Peyer's patch (tissue), 4 donors: Measurements from ENCODE around the gene TMBIM6. TPM values are rescaled to one million over a fixed set of nuclear protein-coding genes. Genes with fewer than 3 reads are reported as not detected.

Experiments used
- DNase-seq, 3 donors: peaks; one replicate each; pipeline ENCODE4 v3.0.0-alpha.2; 2017 to 2019
- H3K27ac ChIP-seq, 4 donors: fragments of 200-600 bp; sonication (generic); one replicate each; pipeline ENCODE4 v1.5.1; 2016 to 2019
- H3K27me3 ChIP-seq, 2 donors: fragments of 200-600 bp; sonication (generic); one replicate each; pipeline ENCODE4 v1.5.1; 2019
- H3K36me3 ChIP-seq, 3 donors: fragments of 200-600 bp; sonication (generic); one replicate each; pipeline ENCODE4 v1.5.1; 2016 to 2019
- H3K4me1 ChIP-seq, 4 donors: fragments of 200-600 bp; sonication (generic); one replicate each; pipeline ENCODE4 v1.5.1; 2016 to 2019
- H3K4me3 ChIP-seq, 4 donors: fragments of 200-600 bp; sonication (generic); 1 replicate in 3 of 4; 2 replicates in 1 of 4; pipeline ENCODE4 v1.5.1; 2016 to 2019; ENCODE audit warnings: mild to moderate bottlenecking in 1 of 4
- H3K9me3 ChIP-seq, 4 donors: fragments of 200-600 bp; sonication (generic); one replicate each; pipeline ENCODE4 v1.5.1; 2016 to 2019; ENCODE audit warnings: mild to moderate bottlenecking in 1 of 4
- POLR2A ChIP-seq, 2 donors: fragments of 450-650 bp; IDR thresholded peaks; one replicate each; pipeline ENCODE4 v1.5.1; 2017; ENCODE audit warnings: antibody characterized with exemption in 2 of 2, mild to moderate bottlenecking in 2 of 2, moderate library complexity in 2 of 2
- total RNA-seq, 4 donors: library from RNA; depleted of rRNA; stranded (reverse); fragments of >200 nt; gene quantifications; one replicate each; pipeline ENCODE4 v1.1.0, GENCODE V29; 2016
- TF ChIP-seq, protein P1 (sequence below), 6 experiments: fragments of 450-650 bp in 4 of 6; fragments of 200-600 bp in 2 of 6; sonication (generic) in 1 of 6; IDR thresholded peaks; one replicate each; pipeline ENCODE4 v1.5.1; 2017 to 2019; ENCODE audit warnings: antibody characterized with exemption in 6 of 6, mild to moderate bottlenecking in 3 of 6, moderate library complexity in 1 of 6

Gene TMBIM6
- total RNA-seq, 4 donors from 2014 or later: 104 to 1,479 (median 689) TPM

DNA sequence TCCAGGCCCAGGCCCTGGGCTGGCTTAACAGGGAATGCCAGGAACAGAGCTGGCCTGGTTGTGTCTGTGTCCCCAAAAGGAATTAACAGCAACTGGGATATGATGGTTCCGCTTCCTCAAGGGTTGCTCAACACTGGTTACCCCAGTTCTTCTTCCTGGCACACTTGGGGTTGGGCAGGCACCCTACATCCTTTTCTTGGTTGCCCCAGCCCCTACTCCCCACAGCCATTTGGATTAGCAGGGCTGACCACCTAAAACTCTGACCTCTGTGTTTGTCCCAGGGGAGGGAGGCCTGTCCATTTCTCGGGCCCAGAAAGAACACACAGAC lies 56.1 kb downstream of the TMBIM6 start:
- H3K36me3 ChIP-seq: peaks cover 0 to 35% (median 0%) of the 10 kb centered on the region in 3 donors

GRCh38 chr12:49798248-49798647 lies 56.9 kb downstream of the TMBIM6 start:
- H3K4me1 ChIP-seq: no peaks in the 10 kb centered on the region
- no peaks in the 10 kb centered on the region for H3K9me3 ChIP-seq
- H3K27me3 ChIP-seq: no peaks in the 10 kb centered on the region
- no peak overlapping the region for H3K27ac ChIP-seq
- H3K36me3 ChIP-seq: peaks cover 0 to 42% (median 0%) of the 10 kb centered on the region in 3 donors
- DNase-seq: no peak
- no peak overlapping the region for H3K4me3 ChIP-seq
- no peak for TF ChIP-seq POLR2A (IDR thresholded peaks at IDR 0.05)

More for the DNA sequence above, 56.1 kb downstream of the TMBIM6 start:
- Histone ChIP-seq H3K9me3 (no peaks in the 10 kb centered on the region), H3K4me3 (no peak overlapping the region), H3K4me1 (no peaks in the 10 kb centered on the region), H3K27ac (no peak overlapping the region), H3K27me3 (no peaks in the 10 kb centered on the region)
- no peak for DNase-seq
- TF ChIP-seq, protein P1, sequence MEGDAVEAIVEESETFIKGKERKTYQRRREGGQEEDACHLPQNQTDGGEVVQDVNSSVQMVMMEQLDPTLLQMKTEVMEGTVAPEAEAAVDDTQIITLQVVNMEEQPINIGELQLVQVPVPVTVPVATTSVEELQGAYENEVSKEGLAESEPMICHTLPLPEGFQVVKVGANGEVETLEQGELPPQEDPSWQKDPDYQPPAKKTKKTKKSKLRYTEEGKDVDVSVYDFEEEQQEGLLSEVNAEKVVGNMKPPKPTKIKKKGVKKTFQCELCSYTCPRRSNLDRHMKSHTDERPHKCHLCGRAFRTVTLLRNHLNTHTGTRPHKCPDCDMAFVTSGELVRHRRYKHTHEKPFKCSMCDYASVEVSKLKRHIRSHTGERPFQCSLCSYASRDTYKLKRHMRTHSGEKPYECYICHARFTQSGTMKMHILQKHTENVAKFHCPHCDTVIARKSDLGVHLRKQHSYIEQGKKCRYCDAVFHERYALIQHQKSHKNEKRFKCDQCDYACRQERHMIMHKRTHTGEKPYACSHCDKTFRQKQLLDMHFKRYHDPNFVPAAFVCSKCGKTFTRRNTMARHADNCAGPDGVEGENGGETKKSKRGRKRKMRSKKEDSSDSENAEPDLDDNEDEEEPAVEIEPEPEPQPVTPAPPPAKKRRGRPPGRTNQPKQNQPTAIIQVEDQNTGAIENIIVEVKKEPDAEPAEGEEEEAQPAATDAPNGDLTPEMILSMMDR (IDR thresholded peaks at IDR 0.05): no peak
- no peak for TF ChIP-seq POLR2A (IDR thresholded peaks at IDR 0.05)

- H3K36me3 ChIP-seq: peaks cover 0 to 42% (median 0%) of the 10 kb centered on the region in 3 donors
- no peak for DNase-seq
- TF ChIP-seq, protein P1 (IDR thresholded peaks at IDR 0.05): no peak
- no peak for TF ChIP-seq POLR2A (IDR thresholded peaks at IDR 0.05)
- H3K4me3 ChIP-seq: no peak overlapping the region
- H3K4me1 ChIP-seq: no peaks in the 10 kb centered on the region
- H3K9me3 ChIP-seq: no peaks in the 10 kb centered on the region
- no peak overlapping the region for H3K27ac ChIP-seq
- no peaks in the 10 kb centered on the region for H3K27me3 ChIP-seq
These were observed 57.6 kb downstream of the TMBIM6 start for GRCh38 chr12:49798934-49799333.

DNA sequence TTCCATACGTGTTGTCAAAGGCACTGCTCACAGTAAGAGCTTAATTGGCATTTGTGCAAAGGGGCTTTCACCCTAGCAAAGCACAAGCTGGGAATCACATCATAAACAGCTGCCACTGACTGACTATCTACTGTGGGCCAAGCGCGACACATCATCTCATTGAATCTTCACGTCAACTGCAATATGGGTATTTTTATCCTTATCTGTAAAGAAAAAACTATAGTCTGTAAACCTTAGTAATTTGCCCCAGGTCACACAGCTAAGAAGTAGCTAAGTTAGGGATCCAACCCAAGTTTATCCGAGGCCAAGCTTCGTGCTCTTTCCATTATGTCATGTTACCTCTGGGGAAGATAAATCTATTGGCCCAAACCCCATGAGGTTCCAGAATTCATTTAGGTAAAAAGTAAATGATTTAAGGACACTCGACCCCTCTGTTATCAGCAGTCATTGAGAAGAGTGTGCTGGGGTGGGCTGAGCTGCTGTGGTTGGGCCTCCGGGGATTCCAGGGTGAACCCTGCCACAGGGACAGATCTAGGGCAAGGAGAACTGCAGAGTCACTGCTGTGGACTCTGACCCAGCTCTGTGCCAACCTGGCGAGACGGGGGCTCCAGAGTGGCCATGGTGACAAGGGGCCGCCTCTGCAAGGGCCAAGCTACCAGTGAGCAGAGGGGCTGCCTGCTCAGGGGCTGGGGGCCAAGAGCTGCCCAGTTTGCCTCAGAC lies 59.2 kb downstream of the TMBIM6 start:
- H3K27me3 ChIP-seq: no peaks in the 10 kb centered on the region
- H3K27ac ChIP-seq: no peak overlapping the region
- TF ChIP-seq POLR2A (IDR thresholded peaks at IDR 0.05): no peak
- TF ChIP-seq, protein P1 (IDR thresholded peaks at IDR 0.05): no peak
- H3K4me1 ChIP-seq: no peaks in the 10 kb centered on the region
- DNase-seq: no peak
- peaks cover 0 to 49% (median 0%) of the 10 kb centered on the region in 3 donors for H3K36me3 ChIP-seq
- H3K4me3 ChIP-seq: no peak overlapping the region
- H3K9me3 ChIP-seq: no peaks in the 10 kb centered on the region

GRCh38 chr12:49801141-49802063 lies 60.0 kb downstream of the TMBIM6 start:
- Histone ChIP-seq H3K4me1 (no peaks in the 10 kb centered on the region), H3K36me3 (peaks cover 0 to 49% (median 0%) of the 10 kb centered on the region in 3 donors), H3K27me3 (no peaks in the 10 kb centered on the region), H3K27ac (no peak overlapping the region), H3K4me3 (no peak overlapping the region), H3K9me3 (no peaks in the 10 kb centered on the region)
- DNase-seq: no peak
- TF ChIP-seq POLR2A (IDR thresholded peaks at IDR 0.05): no peak
- TF ChIP-seq, protein P1 (IDR thresholded peaks at IDR 0.05): no peak
